Spleen (tissue), 7 donors: Measurements from ENCODE around the gene MEX3D.

Source experiments
- POLR2A ChIP-seq, 3 donors: fragments of 450-650 bp; IDR thresholded peaks; one replicate each; pipeline ENCODE4 v1.5.1; 2017; ENCODE audit warnings: antibody characterized with exemption in 3 of 3, mild to moderate bottlenecking in 1 of 3
- TF ChIP-seq, protein P1 (sequence below), 11 experiments: fragments of 200-600 bp in 7 of 11; fragments of 450-650 bp in 4 of 11; sonication (generic) in 4 of 11; IDR thresholded peaks in 8 of 11; conservative IDR thresholded peaks in 3 of 11; 1 replicate in 7 of 11; 2 replicates in 4 of 11; pipeline versions ENCODE4 v1.4.0 to v1.8.0; 2016 to 2021; ENCODE audit warnings: antibody characterized with exemption in 11 of 11, inconsistent platforms in 4 of 11, mild to moderate bottlenecking in 1 of 11
- donor health status: DM: no; HTN: no; CAD: no; lungs with moderate emphysema.
- donor health status: DM: no; HTN: no; CAD: no.
- donor health status: DM: no; HTN: no; CAD: no.

DNA sequence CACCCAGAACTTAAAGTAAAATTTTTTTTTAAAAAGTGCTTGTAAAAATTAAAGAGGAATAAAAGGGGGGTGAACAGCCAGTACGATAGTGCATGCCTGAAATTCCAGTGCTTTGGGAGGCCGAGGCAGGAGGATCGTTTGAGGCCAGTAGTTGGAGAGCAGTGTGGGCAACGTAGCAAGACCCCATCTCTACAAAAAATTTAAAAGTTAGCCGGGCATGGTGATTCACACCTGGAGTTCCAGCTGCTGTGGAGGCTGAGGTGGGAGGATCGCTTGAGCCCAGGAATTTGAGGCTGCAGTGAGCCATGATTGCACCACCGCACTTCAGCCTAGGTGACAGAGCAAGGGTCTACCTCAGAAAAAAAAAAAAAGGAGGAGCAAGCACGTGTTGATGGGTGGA, 63.1 kb downstream of the MEX3D start:
- TF ChIP-seq, protein P1, sequence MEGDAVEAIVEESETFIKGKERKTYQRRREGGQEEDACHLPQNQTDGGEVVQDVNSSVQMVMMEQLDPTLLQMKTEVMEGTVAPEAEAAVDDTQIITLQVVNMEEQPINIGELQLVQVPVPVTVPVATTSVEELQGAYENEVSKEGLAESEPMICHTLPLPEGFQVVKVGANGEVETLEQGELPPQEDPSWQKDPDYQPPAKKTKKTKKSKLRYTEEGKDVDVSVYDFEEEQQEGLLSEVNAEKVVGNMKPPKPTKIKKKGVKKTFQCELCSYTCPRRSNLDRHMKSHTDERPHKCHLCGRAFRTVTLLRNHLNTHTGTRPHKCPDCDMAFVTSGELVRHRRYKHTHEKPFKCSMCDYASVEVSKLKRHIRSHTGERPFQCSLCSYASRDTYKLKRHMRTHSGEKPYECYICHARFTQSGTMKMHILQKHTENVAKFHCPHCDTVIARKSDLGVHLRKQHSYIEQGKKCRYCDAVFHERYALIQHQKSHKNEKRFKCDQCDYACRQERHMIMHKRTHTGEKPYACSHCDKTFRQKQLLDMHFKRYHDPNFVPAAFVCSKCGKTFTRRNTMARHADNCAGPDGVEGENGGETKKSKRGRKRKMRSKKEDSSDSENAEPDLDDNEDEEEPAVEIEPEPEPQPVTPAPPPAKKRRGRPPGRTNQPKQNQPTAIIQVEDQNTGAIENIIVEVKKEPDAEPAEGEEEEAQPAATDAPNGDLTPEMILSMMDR (IDR thresholded peaks at IDR 0.05 in 8 of 11, conservative IDR thresholded peaks at IDR 0.05 in 3 of 11) = no peak
- TF ChIP-seq POLR2A (IDR thresholded peaks at IDR 0.05) = no peak
